Activated CD4-positive, alpha-beta T cell treated with anti-CD3 and anti-CD28 coated beads for 4 hours (primary cell): ENCODE results near the gene SMAD3.

Experiments
- DNase-seq, 2 donors: peaks; one replicate each; pipeline ENCODE4 v3.0.0-alpha.2; 2020

Gene SMAD3

DNA sequence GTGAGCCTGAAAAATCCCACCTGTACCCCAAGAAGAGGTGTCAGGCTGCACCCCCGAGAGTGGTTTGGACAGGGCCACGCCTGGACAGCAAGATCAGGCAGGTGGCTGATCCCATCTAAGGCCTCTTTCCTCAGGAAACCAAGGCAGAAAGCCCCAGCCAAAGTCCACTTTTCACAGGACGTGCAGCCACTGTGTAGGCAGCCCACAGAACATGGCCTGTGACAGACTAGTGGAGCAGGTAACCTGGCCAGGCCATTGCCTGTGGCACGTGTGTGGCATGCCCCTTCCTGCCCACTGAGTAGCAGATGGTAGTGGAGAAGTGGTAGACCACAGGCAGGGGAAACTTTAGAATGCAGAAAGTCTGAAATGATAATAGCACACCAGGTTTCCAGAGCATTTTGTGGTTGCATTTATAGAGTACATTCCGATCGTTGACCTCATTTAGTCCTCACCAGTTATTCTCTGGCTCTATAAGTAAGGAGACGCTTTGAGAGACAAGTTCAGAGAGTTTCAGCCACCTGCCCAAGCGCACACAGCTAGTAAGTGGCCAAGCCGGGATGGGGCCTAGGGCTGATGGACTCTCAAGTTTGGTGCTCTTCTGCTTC lies 120.3 kb downstream of the SMAD3 start:
- DNase-seq = no peak

- DNase-seq = no peak
Observed at GRCh38 chr15:67186226-67186649, 120.8 kb downstream of the SMAD3 start.

DNA sequence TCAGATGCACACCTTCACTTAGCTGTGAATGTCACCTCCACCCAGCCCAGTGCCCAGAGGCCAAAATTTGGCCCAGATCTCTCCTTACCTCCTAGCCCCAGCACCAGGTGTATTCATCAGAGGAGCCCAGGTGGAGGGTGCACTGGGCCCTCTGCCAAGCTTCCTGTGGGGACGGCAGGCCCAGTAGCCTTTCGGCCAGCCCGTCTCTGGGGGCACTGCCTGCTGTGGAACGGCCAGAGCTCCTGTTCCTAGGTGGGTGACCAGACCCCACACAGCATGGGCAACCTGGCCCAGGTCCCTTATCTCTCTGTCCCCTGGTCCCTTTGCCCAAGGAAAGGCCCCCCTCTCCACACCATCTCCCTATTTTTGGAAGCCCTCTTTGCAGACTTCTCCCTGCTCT lies 121.3 kb downstream of the SMAD3 start:
- no peak for DNase-seq

GRCh38 chr15:67187351-67187854 lies 122.0 kb downstream of the SMAD3 start:
- DNase-seq = no peak

GRCh38 chr15:67188551-67189218 lies 123.3 kb downstream of the SMAD3 start:
- DNase-seq = no peak

DNA sequence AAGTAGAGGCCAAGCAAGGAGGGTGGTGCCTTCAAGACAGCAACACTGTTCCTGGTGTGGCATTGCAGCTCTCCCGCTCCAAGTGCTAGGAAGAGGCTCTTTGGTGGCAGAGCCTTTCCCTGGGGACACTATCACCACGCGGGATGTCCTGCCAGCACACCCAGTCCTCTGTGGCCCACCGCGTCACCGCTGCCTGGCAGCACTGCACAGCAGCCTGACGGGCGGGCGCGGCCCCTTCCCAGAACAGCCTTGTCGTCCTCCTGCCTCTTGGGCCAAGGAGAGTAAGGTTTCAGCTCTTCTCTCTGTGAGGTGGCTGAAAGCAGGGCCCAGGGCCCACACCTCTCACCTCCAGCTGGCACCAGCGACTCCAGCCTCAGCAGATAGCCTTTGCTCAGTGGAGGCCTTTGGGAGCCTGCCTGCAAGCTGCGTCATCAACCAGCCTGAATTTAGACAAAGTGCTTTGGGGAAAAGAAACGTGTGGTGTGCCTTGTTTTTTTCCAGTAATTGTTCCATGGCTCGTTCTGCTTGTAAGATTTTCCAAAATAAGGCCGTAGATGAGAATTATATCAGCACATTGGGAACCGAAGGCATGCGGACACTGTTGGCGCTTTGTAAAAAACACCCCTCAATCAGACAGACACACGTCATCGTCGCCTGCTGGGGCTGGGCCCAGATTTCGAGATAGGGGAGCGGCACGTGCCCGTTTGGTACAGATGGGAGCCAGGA lies 124.1 kb downstream of the SMAD3 start:
- no peak for DNase-seq

- no peak for DNase-seq
Observed at GRCh38 chr15:67190326-67190725, 124.9 kb downstream of the SMAD3 start.

DNA sequence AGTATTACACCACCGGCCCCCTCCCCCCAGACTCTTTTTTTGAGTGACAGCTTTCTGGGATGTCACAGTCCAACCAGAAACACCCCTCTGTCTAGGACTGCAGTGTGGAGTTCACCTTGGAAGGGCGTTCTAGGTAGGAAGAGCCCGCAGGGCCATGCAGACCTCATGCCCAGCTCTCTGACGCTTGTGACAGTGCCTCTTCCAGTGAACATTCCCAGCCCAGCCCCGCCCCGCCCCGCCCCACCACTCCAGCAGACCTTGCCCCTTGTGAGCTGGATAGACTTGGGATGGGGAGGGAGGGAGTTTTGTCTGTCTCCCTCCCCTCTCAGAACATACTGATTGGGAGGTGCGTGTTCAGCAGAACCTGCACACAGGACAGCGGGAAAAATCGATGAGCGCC lies 125.4 kb downstream of the SMAD3 start:
- no peak for DNase-seq

GRCh38 chr15:67192185-67192820 lies 126.9 kb downstream of the SMAD3 start:
- DNase-seq = no peak

GRCh38 chr15:67193223-67193990 lies 128.0 kb downstream of the SMAD3 start:
- no peak for DNase-seq

GRCh38 chr15:67194171-67195114 lies 129.0 kb downstream of the SMAD3 start:
- DNase-seq = no peak

DNA sequence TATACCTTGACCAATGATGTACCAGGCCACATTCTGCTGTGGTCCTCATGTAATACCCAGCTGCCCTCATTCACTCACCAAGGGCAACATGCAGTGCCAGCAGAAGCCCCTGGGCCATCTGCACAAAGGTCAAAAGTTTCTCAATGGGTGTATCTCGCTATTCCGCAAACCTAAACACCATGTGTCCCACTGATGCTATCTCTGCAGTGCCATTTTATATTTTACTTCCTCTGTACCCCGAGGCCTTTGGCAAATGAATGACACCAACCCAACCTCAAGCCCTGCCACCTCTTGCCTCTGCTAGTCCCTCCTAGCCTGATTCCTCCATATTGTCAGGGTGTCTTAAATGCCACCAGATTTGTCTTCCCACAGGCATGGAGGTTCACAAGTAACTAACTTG lies 129.9 kb downstream of the SMAD3 start:
- no peak for DNase-seq

DNA sequence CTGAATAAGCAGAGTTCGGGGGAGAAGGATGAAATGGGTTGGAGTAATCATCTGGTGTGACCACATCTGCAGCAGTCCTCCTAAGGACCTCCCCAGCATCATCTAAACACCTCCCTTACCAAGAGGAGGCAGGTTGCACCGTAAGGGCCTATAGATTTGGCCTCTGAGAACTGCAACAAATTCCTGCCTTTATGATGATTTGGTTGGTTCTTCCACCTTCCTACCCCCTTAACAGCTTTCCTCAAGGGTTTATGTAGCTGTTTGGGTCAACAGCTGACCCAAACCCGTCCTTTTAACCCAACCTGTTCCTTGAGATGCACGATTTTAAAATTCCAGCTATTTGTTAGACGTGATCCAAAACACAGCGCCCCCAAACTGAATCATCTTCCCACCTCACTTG lies 130.8 kb downstream of the SMAD3 start:
- DNase-seq = no peak

- DNase-seq = no peak
Observed at GRCh38 chr15:67196672-67197363, 131.4 kb downstream of the SMAD3 start.

DNA sequence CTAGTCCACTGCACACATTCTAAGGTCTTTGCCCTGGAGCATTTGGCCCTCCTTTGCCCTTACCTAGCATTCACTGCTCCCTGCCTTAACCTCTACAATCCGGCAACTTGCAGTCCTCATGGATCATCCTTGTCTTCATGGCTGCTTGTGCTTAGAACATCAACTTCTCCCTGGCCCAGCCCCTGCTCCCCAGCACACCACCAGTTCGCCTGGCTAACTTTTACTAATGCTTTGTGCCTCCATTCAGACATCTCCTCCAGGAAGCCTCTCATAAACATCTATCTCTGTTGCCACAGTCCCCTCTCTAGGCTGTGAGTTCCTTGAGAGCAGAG lies 131.9 kb downstream of the SMAD3 start:
- no peak for DNase-seq

- no peak for DNase-seq
Observed at GRCh38 chr15:67198157-67198754, 132.9 kb downstream of the SMAD3 start.

DNA sequence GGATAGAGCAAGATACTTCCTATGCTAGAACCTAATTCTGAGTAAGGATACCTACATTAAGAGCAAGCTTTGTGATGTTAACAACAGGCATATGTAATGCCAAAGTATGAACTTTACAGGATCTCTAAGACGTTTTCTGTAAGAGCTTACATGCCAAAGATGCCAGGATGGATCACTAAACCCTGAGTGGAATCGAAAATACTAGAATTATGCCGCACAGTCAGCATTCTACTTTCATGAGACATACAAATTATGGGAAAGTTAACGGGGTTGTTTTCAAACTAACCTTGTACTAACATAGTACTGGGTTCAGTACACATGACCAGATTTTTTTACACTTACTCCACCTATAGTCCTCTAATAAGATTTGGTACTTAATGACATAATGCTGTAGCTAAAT lies 134.0 kb downstream of the SMAD3 start:
- no peak for DNase-seq

DNA sequence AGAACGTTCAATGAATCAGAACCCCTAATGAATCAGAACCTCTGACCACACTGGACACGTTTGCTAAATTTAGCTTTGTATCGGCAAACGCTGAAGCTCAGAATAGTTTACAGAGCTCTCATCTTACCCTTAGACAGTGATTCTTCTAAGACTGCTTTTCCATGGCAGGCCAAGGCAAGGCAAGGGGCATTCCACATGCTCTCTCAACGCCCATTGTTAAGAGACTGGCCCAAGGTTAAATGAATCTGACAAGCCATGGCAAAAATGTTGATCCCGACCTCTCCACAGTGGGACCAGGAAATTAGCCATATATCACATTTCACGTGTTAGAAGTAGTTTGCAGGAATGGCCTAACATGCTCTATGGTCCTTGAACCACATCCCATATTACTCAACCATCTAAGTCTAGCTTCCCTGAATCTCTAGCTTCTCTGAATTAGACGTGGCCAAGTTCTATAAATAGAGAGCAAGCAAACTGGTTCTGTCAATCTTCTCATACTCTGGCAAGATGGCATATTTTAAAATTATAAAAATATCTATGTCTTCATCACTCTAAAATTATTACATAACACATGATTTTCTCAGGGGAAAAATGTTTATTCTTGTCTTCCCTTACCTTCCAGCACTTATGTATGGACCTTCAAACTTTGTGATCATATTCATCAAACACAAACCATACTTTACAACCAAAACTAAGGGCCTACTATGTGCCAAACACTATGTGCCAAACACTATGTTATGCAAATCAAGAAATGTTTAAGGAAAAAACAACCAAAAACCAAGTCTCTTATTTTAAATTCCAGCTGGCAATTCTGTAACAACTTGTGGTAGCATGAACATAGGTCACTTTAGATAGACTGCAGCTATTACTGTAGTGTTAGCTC lies 134.7 kb downstream of the SMAD3 start:
- DNase-seq = no peak

DNA sequence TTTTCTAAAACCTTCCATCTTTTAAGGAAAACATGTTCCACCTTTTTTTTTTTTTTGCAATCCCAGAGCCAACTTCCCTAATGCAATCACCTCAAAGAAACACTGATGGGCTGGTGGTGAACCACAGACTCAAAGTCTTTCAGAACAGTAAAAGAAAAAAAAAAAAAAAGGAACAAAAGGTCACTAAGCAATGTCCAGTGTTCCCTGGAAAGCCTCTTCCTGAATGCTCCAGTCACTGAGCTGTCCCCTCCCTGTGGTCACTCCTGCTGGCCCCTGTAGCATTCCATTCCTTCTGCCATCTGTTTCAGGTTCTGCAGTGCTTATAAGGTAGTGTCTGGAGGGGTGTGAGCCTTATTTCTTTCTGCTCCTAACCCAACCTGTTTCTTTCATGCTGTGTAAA lies 135.7 kb downstream of the SMAD3 start:
- DNase-seq = no peak

DNA sequence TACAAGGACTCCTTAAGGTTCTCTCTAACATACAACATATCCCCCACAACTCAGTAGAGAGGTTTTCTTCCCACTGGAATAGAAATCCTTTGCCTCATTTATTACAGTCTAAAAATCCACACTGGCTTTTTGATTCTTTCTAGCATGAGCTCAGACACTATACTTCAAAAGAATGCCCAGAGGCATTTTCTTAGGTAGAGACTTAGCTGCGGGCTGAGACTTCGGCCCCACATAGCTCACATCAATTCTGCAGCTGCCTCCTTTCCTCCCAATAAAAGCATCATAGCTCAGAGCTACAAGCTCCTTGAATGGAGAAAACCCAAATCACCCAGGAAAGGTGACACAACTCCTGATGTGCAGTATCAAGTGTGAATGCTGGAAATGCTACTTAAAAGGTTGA lies 136.7 kb downstream of the SMAD3 start:
- DNase-seq = no peak
